Stimulated activated CD4-positive, alpha-beta T cell treated with anti-CD3 and anti-CD28 coated beads, Interleukin-12 subunit alpha, Interleukin-12 subunit beta, amount 100 ng/mL, for 4 hours (primary cell): Measurements from ENCODE around the gene PITPNM1.

Source experiments
- DNase-seq: peaks from one replicate; pipeline ENCODE4 v3.0.0-alpha.2; 2020

PITPNM1 gene

DNA sequence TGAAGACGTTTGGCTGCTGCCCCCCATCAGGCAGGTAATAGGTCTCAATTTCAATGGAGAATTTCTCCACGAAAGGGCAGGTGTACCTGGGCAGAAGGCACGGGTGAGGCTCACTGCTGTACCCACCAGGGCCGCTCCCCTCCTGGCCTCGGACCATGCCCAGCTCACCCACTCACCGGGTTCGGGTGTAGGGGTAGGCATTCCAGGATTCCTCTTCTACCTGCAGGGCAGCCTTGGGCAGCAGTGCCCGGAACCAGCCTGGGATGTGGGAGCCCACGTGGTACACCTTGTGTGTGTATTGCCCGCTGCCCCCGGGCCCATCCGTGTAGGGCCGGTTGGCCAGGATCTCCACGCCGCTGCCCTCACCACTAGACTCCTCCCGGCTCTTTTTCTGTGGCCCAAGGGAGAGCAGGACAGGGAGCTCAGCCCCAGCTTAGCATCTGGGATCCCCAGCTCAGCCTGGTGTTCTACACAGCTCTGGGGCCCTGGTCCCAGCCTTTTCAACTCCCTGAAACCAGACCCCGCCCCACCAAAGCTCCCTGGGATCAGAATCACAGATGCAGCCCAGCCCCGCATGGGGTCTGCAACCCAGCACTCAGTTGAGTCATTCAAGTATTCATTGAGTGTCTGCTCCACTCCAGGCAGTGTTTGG is 2.7 kb downstream of the PITPNM1 start:
- DNase-seq: no peak

DNA sequence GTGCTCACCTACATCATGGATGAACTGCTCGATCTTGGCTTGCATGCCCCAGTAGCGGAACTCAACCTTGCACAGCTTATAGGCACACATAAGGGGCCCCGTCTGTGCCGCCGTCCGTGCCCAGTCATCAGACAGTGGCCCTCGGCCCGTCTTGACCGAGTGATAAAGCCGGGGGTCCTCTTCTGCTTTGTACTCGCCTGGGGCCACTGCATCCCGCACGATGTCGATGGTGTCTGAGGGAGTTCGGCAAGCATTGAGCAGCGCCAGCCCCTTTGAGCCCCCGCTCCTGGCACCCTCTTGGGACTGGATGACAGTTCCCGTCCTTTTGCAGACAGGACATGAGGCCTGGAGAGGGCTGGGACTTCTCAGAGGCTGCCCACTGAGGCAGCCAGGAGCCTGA is 3.3 kb downstream of the PITPNM1 start:
- no peak for DNase-seq

DNA sequence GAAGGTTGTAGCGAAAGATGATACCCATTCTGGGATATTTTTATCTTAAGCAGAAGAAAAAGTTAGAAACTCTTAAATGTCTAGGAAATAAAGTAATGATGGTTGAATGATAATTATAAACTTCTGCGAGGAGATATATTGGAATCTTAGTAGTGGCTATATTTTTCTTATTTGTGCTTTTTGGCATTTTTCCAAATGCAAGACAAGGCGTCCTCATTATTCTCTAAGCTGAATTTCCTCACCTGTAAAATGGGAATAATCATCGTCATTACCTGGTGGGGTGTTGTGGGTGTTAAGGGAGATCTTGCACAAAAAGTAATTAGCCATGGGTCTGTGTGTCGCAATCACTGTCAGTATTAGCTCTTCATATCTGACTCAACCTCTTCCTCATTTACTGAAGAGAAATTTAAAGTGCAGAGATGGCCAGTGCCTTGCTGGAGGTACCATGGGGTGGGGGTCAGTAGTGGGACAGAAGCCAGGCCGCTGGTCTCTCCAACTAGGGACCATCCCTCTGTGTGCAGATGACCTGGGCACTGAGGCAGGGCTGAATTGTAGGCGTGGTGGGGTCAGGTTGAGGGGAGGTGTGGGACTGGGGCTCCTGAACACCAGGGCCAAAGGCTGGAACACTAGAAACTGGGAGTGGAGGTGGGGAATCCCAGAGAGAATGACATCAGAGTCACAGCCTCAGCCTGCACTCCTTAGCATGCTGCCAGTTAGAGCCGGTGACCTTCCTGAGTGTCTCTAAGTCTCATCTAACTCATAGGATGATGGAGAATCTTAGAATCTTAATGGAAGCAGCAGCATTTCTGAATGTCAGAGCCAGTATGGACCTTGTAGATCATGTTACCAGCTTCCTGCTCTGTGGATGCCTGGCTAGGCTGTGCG is 4.1 kb downstream of the PITPNM1 start:
- DNase-seq: no peak

DNA sequence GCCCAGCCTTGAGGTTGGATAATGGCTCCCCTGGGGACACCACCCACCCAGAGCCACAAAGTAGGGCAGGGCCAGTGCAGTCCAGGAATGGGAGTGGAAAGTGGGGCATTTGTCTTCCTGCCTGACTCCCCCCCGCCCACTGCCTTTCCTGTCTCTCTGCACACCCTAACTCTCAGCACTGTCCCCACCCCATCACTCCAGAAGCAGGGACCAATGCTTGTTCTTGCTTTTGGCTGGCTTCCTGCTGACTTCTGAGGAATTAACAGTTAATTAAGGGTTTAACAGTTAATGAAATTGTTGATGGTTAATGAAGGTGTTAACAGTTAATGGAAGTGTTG is 4.7 kb downstream of the PITPNM1 start:
- no peak for DNase-seq

DNA sequence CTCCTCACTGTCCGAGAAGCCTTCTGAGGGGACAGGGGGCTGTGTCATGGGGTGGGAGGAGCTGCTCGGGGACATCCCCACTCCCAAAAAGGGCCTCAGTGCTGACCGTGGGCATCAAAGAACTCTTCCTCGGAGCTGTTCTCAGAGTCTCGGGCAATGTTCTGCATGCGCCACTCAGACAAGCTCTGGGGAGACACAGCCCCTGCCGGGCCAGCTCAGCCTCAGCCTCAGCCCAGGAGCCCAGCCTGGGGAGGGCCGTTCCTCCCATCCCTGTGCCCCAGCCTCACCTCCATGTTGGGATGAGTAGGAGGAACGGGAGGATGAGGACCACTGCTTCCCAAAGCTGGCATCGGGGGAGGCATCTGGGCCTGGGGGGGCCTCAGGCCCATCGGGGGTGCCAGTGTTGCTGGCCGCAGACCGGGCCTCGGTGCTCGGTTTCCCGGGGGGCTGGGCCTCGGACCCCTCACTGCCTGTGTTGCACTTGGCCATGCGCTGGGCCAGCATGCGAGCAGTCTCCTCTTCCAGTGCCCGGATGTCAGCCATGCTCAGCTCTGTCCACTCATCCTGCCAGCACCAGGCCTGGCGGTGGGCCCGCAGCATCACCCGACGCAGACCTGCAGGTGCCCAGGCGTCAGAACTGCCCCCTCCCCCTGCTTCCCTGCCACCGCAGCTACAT is 5.2 kb downstream of the PITPNM1 start:
- no peak for DNase-seq

DNA sequence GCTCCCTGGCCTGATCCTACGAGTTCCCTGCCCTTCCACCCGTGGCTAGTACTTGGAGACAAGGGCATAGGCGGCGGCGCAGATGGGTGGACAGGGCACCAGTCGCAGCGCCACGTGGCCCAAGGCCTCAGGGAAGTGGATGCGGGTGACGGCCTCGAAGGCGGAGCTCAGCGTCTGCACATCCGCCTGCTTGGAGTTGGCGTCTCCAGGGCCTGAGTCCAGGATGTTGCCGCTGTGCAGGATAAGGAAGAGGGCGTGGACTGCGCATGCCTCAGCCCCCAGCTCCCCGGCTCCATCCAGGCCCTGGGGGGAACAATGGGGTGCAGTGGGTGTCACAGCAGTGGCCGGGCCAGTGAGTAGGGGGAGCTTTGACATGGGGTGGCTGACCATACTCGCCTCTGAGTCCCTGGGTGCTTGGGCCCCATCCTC is 6.6 kb downstream of the PITPNM1 start:
- no peak for DNase-seq

DNA sequence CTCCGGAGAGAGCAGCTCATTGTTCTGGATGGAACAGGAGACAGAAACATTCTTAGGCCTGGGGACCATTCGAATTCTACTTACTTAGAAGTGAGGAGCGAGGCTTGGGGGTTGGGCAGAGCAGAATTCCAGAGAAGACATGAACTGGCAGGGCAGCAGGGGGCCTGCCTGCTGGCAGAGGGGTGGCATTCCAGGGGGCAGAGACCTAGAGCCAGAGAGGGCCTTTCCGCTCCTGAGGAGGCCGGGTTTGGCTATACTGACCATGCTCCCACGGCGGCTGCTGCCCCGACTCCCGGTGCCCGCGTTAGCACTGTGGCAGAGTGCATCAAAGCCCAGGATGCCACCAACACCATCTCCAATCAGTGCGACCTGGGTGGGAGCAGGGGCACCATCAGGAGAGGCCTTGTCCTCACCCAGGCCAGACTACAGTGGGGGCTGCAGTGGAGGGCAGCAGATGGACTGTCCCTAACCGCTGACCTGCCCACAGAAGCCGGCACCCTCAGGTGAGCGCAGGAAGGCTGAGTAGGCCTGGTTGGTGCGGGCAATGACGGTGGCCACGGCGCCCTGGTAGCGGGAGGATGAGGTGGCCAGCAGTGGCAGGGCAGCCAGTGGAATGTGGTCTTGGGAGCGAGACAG is 7.4 kb downstream of the PITPNM1 start:
- DNase-seq: no peak

DNA sequence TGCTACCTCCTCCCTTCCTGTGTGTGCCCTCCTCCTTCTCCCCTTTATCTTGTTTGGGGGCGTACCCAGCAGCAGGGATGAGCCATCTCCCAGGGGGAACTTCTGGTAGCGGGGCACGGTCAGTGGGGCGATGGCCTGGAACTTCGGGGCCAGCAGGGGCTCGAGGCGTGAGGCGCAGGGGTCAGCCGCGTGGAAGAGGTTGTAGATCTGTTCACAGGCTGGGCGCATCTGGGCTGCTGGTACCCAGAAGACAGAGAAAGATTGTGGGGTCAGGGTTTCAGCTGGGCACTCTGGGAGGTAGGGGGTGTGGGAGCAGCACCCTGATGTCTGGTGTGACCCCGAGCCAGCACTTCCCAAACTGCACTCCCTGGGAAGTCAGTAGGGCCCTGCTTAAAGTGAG is 9.1 kb downstream of the PITPNM1 start:
- no peak for DNase-seq

DNA sequence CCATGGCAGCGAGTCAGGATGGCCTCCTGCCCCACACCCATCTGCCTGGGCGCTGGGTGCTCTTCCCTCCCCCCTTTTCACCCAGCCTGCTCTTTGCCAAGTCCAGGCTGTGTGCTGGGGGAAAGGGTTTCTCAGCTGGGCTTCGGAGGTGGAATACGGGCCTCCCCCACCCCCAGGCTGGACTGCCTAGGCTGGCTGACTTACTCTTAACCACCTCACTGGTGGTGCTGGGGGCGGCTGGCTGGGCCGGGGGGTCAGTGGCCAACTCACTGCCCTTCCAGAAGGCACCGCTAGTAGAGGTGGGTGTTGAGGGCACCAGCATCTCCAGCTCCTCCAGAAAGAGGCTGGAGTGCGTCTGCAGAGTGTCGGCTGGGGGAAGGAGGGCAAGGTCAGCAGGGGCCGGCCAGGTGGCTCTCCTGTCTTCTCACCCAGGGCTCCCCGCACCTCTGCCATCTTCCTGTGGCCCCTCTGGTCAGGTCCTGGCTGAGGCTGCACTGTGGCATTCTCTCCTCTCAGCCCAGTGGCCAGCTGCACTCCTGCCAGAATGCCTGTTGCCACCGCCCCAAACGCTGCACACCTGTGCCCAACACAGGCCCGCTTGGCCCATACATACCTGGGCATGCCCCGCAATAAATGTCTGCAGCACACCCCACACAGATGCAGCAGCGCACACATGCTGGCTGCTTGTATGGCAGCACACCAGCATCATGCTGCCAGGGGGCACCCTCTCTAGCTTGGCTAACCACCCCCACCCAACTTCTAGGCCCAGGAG is 9.7 kb downstream of the PITPNM1 start:
- DNase-seq: no peak

DNA sequence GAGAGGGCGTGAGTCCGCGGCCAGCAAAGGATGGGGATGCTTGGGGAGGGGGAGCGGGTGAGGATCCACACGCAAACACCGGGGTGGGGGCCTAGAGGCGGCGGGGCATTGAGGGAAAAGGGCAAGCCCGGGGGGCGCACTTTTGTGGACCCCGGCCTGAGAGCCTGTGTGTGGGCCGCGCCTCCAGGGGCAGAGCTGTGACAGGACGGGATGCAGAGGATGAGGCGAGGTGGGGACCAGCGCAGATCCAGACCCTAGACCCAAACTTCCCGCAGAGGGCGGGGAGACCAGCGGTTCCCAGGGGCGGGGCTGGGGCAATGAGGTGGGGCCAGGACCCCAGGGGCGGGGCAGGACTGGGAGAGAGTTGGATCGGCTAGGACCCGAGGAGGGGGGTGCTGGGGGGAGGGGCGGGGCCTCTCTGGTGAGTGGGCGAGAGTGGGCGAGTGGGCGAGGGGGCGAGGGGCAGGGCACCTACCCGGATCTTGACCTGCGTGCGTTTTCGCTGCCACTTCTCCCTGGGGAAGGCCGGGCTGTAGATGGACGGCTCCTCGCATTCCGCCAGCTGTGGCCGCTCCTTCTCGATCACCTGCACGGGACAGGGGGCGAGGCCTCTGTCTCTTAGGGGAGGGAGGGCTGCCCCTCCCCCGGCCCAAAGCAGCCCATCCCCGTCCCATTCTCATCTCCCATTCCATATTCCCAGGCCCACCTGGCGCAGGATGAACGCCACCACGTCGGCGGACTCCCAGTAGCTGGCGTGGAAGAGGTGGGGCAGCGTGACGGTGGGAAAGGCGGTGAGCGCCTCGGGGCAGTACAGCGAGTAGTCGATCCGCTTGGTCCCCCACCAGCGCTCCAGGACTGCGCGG is 10.6 kb downstream of the PITPNM1 start:
- no peak for DNase-seq

DNA sequence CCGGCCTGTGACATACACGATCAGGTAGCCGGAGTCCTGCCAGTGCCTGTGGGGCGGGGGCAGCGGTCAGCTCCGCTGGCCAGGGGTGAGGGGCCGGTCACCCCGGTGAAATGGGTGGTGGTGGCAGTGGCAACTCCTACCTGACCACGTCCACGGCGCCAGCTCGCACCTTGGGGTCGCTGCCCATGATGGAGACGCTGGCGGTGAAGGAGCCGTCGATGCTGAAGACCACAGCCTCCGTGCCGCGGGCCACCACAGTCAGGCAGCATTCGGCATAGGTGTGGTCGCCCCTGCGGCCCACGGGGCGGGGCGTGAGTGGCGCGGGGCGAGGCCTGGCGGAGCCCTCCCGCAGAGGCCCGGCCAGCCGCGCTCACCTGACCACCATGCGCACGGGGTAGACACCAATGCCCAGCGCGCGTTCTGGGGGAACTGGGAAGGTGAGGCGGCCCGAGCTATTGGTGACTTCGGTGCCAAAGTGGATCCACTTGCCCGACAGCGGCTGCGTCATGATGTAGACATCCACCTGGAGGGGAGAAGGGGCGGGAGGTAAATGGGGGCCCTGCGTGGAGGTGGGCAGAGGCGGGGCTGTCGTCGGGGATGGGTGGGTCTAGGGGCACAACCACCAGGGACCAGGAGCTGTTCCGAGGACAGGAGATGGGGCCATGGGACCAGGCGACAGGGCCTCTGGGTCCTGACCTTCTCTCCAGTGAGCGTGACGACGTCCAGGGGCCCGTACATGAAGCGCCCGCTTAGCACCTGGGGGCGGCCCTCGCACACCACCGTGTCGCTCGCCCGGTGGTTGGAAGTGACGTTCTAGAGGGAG is 11.4 kb downstream of the PITPNM1 start:
- DNase-seq: no peak

DNA sequence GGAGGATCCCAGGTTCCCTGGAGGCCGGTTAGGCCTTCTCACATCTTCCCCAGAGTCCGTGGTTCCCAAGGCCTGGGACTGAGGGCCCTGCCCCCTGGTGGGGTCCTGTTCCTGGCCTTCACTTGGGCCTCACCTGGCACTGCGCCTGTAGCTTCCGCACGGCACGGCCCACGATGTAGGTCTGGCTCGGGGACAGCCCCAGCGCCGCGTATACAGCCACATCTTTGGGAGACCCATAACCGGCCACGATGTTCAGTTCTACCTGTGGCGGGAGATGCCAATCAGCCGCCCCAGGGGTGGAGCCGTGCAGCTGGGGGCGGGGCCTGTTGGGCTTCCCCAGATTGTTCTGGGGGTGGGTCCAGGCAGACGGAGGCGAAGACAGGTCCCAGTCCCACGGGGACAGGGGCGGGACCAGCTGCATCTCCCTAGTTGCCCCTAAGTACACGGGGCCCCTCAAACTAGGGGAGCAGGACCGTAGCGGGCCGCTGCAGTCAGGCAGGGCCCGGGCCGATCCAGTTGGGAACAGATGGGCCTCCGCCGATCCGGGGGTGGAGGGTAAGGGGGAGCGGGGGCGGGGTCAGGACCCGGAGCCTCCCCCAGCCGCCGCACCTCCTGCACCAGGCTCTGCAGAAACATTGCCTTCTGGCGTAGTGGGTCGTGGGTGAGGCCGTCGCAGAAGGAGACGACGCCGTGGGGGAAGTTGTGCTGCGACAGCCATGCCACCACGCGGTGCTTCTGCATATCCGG is 12.2 kb downstream of the PITPNM1 start:
- DNase-seq: no peak

DNA sequence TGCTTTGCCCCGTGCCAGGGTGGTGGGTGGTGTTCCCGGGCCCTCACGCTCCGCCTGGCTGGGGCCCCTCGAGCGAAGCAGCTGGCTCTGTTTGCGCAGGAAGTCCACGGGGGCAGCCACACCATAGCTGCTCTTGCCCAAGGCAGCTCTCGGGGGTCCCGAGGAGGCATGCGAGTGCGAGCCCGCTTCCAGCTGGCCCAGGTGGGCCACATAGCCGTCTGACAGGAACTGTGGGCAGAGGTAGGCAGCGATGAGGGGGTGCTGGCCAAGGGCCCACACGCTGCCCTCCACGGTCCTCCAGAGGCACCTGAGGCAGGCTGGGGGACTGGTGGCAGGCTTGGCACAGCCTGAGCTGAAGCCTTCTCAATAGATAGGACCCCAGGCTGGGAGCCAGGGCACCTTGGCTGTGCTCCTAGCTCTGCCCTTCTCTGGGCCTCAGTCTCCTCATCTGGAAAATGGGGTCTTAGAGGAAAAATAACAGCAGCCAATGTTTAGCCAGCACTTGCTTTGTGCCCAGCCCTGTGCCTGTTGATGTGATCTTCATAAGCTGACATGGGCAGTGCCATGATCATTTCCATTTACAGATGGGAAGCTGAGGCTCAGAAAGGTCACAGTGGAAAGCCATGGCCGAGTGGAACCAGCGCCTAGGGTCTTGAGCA is 13.0 kb downstream of the PITPNM1 start:
- no peak for DNase-seq

DNA sequence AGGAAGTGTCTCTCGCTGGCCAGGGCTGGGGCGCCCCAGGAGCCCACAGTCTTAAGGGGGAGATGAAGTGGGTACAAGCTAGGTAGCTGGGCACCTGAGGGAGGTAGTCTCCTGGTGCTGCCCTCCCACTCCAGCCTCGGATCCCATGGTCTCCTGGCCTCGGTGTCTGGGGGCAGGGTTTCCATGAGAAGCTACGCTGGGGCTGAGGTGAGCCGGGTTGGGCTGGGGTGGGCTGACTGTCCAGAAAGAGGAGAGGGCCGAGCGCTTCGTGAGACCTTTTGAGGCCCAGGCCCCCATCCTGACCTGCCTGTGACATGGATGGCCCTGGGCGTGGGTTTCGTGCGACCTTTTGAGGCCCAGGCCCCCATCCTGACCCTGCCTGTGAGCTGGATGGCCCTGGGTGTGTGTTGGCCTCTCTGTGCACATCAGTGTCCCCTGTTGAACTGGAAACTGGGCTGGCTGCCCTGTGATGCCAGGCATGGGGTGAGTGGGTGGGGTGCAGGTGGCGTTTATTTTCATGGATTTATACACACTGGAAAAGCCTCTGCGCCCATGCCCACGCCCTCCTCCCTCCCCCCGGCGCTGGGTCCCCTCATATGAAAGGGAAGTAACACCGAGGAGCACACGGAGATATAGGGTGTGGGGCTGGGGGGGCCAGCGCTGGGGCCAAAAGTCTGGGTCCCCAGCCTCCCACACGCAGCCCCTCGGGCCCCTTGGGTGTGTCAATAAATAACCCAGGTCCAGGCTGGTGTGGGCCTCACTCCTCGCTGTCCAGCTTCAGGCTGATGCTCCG is 13.7 kb downstream of the PITPNM1 start:
- no peak for DNase-seq

DNA sequence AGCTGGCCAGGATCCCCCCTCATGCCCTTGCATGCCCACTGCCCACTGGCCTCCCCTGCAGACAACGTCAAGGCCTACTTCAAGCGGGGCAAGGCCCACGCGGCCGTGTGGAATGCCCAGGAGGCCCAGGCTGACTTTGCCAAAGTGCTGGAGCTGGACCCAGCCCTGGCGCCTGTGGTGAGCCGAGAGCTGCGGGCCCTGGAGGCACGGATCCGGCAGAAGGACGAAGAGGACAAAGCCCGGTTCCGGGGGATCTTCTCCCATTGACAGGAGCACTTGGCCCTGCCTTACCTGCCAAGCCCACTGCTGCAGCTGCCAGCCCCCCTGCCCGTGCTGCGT is 14.5 kb downstream of the PITPNM1 start:
- DNase-seq: no peak

DNA sequence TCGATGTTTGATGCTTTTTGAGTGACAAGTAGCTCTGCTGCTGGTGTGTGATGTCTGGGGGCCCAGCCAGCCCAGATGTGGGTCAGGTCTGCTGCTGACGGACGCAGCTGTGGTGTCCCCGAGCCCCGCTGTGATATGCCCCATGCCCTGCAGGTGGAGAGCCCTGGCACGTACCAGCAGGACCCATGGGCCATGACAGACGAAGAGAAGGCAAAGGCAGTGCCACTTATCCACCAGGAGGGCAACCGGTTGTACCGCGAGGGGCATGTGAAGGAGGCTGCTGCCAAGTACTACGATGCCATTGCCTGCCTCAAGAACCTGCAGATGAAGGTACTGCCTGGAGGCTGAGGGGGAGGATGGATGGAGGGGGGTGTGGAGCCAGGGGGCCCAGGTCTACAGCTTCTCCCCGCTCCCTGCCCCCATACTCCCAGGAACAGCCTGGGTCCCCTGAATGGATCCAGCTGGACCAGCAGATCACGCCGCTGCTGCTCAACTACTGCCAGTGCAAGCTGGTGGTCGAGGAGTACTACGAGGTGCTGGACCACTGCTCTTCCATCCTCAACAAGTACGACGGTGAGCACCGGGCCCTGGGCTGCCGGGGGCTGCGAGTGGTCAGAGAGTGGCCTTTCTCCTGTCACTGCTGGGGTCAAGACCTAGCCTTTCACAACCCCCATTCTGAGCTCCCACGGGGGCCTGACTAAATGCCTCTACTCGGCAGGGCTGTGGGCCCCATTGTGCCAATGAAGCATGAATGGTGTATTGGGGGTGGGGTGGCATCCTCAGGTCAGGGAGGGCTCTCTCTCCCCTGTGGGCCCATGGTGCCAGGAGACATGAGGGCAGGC is 15.1 kb downstream of the PITPNM1 start:
- no peak for DNase-seq

DNA sequence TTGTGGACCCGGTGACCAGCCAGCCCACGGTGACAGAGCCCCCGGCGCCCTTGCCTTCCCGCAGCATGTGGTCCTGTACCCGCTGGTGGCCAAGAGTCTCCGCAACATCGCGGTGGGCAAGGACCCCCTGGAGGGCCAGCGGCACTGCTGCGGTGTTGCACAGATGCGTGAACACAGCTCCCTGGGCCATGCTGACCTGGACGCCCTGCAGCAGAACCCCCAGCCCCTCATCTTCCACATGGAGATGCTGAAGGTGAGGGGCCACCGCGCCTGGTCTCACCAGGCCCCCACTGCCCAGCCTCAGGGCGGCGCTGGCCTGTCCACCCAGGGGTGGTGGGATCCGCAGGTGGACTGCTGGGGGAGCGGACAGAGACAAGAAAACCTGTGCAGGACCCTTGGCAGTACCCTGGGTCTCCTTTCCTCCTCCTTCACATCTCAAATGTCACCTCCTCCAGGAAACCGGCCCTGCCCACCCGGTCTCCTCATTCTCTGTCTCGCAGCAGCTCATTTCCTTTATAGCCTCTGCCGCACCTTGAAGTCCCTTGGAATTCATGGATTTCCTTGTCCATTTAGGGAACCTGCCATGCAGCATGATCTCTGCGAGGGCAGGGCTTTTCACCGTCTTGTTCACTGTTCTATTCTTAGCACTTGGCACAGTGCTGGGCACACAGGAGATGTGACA is 15.8 kb downstream of the PITPNM1 start:
- no peak for DNase-seq
